Astrocyte of the cerebellum (primary cell): Measurements from ENCODE around the gene ACER3.

Source experiments
- DNase-seq: peaks from one replicate; pipeline ENCODE4 v3.0.0-alpha.2; 2011; ENCODE audit warnings: low read depth
- H3K4me3 ChIP-seq: 2 replicates; pipeline ENCODE4 v1.5.1; 2011; ENCODE audit warnings: mild to moderate bottlenecking, low read depth, low read length, moderate library complexity
- CTCF ChIP-seq: IDR thresholded peaks from 2 replicates; pipeline ENCODE4 v1.5.1; 2012; ENCODE audit warnings: low read length, low read depth, moderate library complexity, mild to moderate bottlenecking; ENCODE audit errors: missing control alignments
- in situ Hi-C: cut with HindIII; loops from 2 replicates; pipeline ENCODE4 v1.10.0; 2017; ENCODE audit warnings: low sequenced_read_pairs

Gene ACER3

GRCh38 chr11:77053217-77054015, 192.7 kb downstream of the ACER3 start:
- in situ Hi-C loops, result no loop called here
- TF ChIP-seq CTCF, result no peak
- no peak for DNase-seq

GRCh38 chr11:77054084-77054483, 193.4 kb downstream of the ACER3 start:
- in situ Hi-C loops, result no loop called here

More at GRCh38 chr11:77053217-77054015, 192.7 kb downstream of the ACER3 start:
- no peak overlapping the region for H3K4me3 ChIP-seq

GRCh38 chr11:77055101-77055561, 194.4 kb downstream of the ACER3 start:
- in situ Hi-C loops, result no loop called here
- H3K4me3 ChIP-seq, result no peak overlapping the region
- TF ChIP-seq CTCF, result no peak
- no peak for DNase-seq

More at GRCh38 chr11:77054084-77054483, 193.4 kb downstream of the ACER3 start:
- no peak overlapping the region for H3K4me3 ChIP-seq
- DNase-seq, result no peak
- TF ChIP-seq CTCF, result no peak

GRCh38 chr11:77055913-77056312, 195.2 kb downstream of the ACER3 start:
- no peak for TF ChIP-seq CTCF
- no peak overlapping the region for H3K4me3 ChIP-seq
- no peak for DNase-seq
- in situ Hi-C loops, result no loop called here

- TF ChIP-seq CTCF, result no peak
- no peak overlapping the region for H3K4me3 ChIP-seq
- in situ Hi-C loops, result no loop called here
- DNase-seq, result no peak
Measured at GRCh38 chr11:77056814-77057402, 196.2 kb downstream of the ACER3 start.

GRCh38 chr11:77057938-77058474, 197.3 kb downstream of the ACER3 start:
- no peak for TF ChIP-seq CTCF
- in situ Hi-C loops, result no loop called here
- DNase-seq, result no peak
- no peak overlapping the region for H3K4me3 ChIP-seq
